ENCODE data around the gene AGAP3.

AGAP3 gene

DNA sequence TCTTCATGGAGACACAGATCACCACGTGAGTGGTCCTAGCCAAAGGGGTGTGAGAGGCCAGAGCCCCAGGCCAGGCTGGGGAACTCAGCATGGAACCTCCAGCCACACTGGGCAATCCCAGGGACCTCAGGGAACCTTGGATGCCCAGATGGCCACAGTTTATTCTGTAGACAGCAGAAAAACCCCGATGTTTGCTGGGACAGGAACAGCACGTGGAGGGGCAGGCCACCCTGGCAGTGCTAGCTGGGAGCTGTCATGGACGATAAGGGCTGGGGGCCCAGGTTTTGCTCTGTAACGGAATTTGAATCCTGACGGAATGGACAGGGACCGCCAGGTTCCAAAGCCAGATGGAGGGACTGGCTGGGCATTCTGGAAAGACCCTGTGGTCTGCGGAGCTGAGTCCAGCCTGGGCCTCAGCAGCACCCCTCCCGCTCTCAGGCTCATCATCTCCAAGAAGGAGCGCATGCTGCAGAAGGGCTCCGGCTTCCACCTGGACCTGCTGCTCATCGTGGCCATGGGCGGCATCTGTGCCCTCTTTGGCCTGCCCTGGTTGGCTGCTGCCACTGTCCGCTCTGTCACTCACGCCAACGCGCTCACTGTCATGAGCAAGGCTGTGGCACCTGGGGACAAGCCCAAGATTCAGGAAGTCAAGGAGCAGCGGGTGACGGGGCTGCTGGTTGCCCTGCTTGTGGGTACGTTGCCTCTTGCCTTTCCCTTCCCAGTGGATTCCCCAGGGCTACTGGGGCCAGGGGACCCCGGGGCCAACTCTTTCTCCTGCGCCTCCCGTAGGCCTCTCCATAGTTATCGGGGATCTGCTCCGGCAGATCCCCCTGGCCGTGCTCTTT lies 11.2 kb upstream of the AGAP3 start:
- no peak for DNase-seq (ENCODE audit: low read depth, low spot score)

DNA sequence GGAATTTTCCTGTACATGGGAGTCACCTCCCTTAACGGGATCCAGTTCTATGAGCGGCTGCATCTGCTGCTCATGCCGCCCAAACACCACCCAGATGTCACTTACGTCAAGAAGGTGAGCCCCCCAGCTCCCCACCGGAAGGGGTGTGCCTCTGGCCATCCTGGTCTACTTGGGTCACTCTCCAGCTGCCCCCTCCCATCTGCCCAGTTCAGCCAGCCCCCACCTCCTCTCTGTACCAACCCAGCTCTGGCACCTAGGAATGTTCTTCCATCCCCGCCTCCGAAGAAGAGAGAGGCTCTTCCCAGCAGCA lies 10.7 kb upstream of the AGAP3 start:
- no peak for DNase-seq (ENCODE audit: low read depth, low spot score)

DNA sequence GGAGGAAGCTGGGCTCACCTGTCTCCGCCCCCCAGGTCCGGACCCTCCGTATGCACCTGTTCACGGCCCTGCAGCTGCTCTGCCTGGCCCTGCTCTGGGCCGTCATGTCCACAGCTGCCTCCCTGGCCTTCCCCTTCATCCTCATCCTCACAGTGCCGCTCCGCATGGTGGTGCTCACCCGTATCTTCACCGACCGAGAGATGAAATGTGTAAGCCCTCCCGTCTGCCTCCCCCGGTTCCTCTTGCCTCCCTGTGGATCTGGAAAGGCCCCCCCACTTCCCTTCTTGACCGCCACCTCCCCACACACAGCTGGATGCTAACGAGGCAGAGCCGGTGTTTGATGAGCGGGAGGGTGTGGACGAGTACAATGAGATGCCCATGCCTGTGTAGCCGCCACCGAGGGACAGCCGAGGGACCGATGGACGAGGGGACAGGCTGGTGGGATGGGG lies 10.3 kb upstream of the AGAP3 start:
- no peak for DNase-seq (ENCODE audit: low read depth, low spot score)

DNA sequence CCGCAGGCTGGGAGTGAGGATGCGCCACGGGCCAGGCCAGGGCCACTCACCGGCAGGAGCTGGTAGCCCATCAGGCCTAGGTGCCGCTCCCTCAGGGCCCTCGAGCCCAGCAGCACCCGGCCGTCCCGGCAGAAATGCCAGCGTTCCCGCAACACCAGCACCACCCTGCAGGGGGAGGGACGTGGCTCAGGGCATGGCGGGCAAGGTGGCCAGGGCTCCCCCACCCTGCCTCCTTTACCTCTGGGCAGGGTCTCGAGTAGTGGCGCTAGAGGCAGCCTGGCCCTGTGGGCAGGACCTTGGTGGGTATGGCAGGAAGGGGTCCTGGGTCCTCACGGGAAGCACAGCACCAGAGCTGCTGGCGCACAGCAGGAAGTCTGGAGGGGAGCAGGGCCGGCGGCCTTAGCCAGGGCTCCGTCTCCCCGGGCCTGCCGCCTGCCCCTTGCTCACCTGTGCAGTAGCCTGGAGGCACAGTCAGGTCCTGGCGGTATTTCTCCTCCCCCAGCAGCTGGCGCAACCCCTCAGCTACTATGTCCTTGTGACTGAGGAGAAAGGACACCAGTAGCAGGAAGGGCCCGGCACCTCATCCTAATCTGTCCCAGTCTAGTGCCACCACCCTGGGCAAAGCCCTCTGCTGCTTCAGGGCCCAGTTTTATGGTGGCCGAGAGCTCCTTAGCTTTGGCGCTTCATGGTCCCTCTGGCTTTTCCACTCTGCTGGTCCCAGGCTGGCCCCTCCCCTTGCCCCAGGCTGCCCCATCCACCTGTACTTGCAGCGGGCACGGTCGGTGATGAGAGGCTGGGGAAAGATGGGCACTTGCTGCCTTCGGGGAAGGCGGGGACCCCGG lies 9.2 kb upstream of the AGAP3 start:
- peak; percentile 46 for DNase-seq (ENCODE audit: low read depth, low spot score)

DNA sequence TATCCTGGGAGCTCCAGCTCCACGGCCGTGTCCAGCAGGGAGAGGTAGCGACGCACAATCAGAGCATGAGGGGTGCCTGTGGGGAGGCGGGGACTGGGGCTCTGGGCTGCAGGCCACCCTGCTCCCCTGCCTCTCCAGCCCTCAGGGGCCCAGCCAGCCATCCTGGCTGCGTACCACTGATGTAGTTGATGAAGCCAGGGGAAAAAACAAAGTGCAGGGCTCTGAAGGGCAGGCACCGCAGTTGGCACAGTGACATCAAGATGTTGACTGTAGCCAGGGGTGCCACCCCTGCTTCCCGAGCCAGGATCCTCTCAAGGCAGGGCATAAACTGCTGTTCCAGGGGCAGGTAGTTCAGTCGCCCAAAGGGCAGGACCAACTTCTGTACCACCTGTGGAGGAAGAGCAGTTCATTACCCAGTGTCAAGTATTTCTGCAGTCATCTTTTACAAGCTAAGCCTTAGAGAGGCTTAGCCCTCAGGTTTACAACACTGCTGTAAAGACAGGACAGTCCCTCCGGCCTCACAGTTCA lies 8.5 kb upstream of the AGAP3 start:
- DNase-seq (ENCODE audit: low read depth, low spot score): no peak

DNA sequence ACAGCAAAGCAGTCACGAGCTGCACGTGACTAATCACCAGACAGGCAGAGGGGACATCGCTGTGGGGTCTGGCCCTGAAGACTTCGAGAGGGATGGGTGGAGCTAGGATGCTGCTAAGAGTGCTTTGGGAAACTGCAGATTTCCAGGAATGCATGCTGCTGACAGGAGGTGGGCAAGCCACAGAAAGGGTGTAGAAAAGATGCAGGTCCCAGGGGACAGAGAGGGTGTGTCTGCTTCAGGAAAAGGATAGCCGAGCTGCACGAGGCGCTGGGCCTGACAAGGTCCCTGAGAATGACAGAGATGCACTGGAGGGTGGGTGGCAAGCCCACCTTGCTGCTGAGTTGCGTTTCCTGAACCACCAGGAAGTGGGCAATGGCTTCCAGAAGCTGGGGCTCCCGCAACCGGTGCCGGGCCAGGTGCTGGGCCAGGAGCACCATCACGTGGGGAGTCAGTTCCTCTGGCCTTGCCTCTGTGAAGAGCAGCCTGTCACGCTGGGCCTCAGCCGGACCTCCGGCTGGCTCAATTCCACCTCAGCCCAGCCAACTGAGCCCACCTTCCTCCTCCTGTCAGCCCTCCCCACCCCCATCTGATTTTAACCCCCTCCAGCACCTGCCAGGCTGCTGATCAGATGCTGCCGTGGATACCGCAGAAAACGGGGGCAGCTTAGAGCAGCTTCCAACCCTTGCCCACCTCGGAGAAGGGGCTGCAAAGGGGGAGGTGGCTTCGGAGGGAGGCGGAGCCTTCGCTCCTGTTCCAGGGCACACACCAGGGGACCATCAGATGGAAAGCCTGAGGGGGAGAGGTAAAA lies 7.8 kb upstream of the AGAP3 start:
- no peak for DNase-seq (ENCODE audit: low read depth, low spot score)

DNA sequence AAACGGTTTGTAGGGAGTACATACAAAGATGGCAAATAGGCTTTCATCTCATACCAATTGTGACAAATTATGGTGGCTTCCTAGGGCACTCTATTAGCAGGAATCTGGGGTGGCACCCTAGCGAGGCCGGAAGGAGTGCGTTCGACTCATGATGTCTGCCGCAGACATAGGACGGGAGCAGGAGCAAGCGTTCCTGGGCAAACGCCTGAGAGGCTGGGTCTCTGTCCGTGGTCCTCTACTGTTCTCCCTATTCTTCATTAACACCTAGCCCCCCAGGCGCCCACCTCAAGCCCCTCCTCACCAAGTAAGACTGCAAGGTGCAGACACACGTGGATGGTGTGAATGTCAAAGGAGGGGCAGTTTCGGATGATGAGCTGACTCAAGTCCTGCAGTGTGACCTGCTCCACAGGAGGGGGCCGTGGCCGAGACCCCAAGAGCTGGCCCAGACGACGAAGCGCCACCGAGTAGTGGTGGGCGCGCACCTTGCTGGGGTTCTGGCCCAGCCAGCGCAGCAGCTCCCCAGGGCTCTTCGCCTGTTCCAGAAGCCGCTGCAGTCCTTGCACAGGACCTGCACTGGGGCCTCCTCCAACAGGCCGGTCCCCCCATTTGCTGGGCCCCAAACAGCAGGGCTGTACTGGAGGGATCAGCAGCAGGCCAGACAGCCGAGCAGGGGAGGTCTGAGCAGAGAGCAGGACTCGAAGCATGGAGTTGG lies 6.9 kb upstream of the AGAP3 start:
- DNase-seq (ENCODE audit: low read depth, low spot score): no peak

DNA sequence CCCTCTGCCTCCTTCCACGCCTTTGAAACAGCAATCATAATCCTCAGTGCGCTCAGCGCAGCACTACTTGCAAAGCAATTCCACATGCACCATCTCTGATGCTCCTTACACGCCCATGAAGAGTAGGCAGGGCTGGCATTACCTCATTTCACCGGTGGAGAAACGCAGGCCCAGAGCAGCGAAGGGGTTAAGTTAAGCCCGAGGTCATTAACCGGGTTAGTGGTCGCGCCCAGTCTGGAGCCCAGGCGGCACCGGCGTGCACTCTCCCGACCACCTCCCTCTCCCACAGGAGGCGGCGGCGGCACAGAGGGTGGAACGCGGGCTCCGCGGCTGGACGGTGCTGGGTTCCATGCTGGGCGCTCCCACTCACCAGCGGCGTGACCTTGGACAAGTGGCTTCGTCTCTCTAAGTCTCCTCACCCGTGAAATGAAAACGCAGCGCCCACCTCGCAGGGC lies 6.2 kb upstream of the AGAP3 start:
- DNase-seq (ENCODE audit: low read depth, low spot score): peak; percentile 52

DNA sequence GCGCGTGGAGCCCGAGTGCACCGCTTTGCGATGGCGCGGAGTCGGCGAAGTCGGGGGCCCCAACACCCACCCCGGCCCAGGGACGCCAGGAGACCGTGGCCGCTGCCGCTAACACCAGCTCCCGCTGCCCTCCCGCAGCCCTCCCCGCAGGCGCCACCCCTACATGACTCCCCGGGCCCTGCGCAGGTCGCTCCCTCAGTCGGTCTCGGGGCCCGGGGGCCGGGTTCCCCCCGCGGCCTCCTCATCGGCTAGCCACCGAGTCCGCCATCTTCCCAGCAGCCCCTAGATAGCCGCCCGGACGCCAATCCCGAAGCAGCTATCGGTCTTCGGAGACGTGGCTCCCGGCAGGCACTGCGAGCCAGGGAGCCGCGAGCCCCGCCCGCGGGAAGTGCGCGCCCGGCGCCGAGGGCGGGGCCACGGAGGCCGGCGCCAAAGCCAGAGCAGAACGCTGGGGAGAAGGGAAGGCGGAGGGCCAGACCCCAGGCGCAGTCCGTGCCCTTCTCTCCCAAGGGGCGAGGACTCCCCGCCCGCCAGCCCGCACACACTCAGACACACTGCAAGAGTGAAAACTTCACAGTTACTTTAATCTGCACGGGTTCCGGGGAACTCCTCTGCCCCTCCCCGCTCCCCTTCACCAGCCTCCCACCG lies 5.6 kb upstream of the AGAP3 start, which contains the start of gene FASTK:
Gene FASTK, minus strand, starts transcription at position 288 of the 648 bp plus-strand sequence. Its CDS starts 43 bp downstream, at position 245.
- peak; percentile 97 for DNase-seq (ENCODE audit: low read depth, low spot score)

DNA sequence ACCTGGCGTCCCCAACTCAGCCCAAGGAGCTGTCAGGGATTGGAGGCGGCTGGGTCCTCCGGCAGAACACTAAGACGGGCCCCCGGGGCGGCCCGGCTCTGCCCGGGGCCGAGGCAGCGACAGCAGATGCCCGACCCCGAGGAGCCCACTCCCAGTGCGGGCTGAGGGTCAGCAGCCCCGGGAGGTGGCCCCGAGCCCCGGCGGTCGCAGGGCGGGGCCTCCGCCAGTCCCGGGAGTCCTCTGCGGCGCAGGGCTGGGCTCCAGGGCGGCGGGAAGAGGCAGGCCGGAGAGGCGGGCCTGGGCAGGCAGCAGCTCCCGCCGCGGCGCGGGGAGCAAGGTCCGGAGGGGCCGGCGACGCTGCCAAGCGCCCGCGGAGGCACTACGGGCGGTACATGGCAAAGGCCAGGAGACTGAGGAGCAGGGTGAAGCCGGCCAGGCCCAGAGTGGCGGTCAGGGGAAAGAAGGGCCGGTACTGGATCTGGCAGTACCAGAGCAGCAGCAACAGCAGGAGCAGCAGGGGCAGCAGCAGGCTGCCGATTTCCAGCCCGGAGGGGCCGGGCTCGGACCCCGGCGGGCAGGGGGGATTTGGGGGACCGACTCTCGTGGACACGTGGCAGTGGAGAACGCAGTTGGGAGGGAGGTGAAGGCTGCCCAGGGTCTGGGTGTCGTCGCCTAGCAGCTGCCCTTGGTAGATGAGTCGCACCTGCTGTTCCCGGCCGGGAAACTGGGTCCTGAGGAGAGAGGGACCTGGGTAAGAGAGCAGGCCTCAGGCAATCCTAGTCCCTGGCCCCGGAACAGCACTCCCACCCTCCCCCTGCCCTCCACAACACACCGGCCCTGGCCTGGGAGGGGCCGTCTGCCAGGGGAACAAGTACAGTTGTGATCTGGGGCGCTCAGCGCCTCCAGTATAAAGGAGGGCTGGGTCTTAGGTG lies 4.8 kb upstream of the AGAP3 start:
- DNase-seq (ENCODE audit: low read depth, low spot score): peak; percentile 50

DNA sequence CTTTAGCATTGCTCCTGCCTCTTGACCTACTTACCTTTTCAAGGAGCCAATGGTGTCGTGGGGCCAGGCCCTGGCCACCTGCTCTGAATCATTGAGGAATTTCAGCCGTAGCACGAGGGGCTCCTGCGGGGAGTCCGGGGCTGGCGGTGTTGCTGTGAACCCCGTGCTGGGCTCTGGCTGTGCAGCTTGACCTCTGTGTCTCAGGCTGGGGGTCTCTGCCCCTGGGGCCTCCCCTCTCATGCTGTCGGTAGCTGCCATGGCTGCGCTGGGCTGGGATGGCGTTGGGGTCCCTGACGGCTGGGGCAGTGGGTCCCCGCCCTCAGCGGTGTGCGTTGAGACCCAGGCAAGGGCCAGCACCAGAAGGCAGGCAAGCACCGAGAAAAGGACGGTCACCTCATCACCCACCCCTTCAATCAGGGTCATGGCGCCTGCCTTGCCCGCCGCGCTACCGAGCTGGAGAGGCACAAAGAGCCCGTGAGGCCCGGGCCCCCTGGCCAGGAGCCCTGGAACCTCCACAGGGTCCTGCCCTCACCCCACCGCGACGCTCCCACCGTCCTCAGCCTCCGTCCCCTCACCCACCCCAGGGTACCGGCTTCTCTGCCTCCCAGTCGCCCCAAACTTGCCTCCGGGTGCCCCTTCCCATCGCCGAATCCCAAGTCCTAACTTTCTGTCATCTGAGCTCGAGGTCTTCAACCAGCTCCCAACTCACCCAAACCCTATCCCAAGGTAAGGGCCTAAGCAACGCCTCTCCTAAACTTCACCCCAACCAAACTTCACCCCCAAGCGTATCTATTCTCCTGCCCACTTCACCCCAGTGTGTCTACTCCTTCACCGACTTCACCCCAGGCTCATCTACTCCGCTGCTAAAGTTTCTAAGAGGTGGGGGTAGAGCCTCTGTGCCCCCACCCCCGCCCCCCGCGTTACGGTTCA lies 3.9 kb upstream of the AGAP3 start:
- DNase-seq (ENCODE audit: low read depth, low spot score): no peak

DNA sequence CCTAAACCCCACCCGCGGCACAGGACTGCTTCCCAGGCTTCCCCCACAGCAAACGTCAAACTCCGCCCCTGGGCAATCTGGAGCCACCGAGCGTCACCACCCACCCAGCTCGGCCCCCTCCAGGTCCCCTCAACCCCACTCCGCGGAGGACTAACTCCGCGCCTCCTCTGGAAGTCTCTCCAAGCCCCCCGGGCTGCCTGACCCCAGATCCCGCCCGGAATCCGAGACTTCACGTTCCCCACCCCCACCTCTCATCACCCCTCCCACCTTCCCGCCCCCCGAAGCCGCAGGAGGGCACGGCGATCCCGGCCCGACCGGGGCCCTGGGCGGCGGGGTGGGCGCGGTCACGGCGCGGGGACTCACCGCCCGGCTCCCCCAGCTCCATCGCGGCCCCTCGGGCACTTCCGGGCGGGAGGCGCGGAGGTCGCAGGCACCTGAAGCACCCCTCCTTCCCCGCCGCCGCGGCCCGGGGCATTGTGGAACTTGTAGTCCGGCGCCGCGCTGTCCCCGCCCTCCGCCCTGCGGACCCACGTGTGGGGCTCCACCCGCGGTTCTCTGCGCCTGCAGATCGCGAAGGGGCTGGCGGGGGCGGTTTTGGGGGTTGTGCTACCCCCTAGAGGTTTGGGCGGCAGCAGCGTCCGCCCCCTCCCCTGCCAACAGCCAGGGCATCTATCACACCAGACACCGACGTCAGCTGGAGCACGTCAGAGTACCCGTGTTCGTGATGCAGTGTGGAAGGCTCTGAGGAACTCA lies 3.0 kb upstream of the AGAP3 start, which contains the start of gene TMUB1:
Gene TMUB1, minus strand, starts transcription at position 423 of the 753 bp plus-strand sequence. CDS start 930 bp downstream, outside the sequence.
- DNase-seq (ENCODE audit: low read depth, low spot score): peak; percentile 81

DNA sequence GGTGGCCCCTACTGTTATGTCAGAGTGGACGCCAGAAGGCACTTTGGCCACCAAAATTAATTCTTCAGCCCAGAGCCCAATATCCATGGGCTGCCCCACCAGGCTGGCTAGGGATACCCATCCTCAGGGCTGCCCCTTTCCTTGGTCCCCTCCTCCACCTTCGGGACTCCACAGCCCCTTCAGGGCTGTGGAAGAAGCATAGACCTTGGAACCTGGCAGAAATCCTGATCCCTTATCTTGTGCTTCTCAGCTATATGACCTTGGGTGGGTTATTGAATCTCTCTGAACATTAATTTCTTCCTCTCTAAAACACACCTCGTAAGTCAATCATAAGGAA lies 2.5 kb upstream of the AGAP3 start:
- no peak for DNase-seq (ENCODE audit: low read depth, low spot score)

DNA sequence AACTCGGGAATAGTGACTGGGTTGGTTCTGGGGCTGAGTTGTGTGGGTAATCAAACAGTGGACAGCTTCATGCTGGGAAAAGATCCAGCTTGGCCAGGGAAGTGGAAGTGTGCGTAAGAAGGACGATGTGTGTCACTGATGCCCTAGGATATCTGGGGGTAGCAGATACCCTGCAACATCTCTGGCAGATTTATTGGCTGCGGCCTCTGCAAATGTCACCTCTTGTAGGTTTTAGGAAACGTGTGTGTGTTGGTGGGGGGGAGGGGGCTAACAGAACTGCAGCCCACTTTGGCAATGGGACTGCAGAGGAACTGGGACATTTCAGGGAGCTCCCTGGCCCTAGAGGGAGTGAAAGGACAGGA lies 965 bp upstream of the AGAP3 start:
- no peak for DNase-seq (ENCODE audit: low read depth, low spot score)

DNA sequence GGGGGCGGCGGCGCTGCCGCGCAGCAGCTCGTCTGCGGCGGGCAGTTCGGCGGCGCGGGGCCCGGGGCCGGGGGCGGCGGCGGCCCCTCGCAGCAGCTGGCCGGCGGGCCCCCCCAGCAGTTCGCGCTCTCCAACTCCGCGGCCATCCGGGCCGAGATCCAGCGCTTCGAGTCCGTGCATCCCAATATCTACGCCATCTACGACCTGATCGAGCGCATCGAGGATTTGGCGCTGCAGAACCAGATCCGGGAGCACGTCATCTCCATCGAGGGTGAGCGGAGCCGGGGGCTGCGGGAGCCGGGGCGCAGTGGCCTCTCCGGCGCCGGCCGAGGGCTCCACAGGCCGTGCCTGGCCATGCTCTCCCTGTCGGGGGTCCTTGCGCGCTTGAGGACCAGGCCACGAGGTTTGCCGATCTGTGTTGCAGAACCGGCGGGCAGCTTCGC lies 548 bp downstream of the AGAP3 start:
- DNase-seq (ENCODE audit: low read depth, low spot score): peak; percentile 64

DNA sequence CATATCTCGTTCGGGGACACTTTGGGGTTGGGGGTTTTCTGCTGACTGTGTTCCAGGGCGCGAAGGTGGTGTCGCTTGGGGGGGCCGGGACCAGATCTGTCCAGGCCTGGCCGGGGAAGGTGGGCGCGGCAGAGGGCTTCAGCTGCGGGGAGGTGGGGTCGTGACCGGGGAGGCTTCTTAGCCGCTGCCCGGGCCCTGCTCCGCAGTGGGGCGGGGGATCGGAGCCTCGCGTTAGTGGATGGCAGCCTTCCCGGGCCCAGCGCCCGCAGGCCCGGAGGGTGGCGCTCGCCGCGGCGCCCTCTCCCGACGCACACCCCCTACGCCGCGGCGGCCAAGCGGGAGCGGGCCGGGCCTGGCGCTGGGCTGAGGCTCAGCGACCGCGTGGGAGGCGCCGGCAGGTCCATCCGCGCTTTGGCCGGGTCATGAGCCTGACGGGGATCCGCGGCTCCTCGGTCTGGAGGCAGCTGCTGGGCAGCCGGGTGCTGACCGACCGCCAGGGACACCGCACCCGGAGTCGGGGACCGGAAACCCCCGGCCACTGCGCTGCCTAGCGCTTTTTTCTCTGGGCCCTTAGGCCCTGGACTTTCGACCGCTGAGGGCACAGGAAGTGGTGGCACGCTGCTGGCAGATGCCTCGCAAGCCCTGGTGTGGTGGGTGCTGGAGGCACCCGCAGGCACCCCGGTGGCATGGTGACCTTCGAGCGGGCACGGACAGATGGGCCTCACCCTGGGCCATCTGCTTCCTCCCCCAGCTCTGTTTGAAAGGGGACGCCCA lies 1.2 kb downstream of the AGAP3 start:
- DNase-seq (ENCODE audit: low read depth, low spot score): peak; percentile 87

Data from astrocyte of the hippocampus (primary cell).